Measurements from ENCODE around the gene DHCR7.

Gene DHCR7

DNA sequence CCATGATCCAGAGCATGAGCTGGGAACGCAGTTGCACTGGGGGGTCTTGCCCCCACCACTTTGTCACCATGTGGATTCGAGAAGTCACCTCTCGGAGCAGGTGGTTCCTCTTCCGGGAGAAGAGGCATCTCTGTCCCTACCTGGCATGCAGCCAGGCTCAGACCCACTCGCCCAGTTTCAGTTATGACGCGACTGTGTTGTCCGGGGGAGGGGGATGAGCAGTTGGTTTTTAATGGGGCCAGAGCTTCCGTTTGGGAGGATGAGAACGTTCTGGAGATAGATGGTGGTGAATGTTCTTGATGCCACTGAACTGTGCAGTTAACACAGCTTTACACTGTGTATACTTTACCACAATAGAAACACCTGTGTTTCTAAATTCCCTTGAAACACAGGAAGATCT is 41.5 kb downstream of the DHCR7 start:
- DNase-seq = peak; percentile 54

DNA sequence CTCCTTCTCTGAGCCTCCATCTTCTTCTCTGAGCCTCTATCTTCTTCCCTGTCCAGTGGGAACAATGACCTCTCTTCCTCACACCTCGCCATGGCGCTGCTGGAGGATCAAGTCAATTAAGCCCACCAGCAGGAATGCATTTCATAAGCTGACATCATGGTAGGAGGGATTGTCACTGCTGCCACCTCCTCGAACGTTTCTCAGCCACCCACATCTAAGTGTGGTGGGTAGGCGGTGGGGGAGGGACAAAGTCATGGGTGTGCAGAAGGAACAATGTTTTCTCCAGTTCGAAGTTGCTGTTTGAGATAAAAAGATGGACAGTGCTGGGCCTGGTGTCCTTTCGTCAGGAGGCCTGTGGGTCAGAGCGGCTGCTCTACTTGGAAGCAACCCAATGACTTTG is 44.0 kb downstream of the DHCR7 start:
- DNase-seq = no peak

DNA sequence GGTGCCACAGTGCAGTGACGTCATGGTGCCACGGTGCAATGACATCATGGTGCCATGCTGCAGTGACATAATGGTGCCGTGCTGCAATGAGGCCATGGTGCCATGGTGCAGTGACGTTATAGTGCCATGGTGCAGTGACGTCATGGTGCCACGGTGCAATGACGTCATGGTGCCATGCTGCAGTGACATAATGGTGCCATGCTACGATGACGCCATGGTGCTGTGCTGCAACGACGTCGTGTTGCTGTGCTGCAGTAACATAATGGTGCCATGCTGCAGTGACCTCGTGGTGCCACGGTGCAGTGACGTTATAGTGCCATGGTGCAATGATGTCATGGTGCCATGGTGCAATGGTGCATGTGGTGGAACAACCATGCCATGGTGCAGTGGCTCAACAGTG is 45.3 kb downstream of the DHCR7 start:
- no peak for DNase-seq

DNA sequence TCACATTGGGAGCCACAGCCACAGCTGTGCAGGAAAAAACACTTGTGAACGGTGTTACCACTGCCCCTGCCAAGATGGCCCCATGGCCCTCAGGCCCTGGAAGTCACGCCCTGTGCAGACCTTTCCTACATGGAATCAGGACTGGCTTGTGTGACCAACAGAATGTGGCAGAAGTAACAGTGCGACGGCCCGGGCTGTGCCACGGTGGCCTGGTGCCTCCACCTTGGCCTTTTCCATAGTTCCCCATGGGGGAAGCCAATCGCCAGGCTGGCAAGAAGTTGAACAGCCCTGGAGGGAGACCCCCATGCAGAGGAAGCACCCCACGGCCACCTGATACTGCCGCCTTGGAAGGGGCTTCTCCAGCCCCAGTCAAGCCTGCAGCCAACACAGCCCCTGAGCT is 48.0 kb downstream of the DHCR7 start:
- no peak for DNase-seq

DNA sequence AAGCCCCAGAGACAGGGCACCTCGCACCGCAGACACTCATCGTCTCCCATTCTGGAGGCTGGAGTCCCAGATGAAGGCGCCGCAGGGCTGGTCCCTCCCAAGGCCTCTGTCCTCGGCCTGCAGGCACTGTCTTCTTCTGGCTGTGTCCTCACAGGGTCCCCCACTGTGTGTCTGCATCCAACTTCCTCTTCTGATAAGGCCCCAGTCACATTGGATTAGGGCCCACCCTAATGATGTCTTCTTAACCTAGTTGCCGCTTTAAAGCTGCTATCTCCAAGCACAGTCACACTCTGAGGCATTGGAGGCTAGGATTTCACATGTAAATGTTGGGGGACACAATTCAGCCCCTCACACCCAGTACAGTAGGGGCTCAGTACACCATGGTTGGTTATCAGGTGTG is 48.9 kb downstream of the DHCR7 start:
- no peak for DNase-seq

DNA sequence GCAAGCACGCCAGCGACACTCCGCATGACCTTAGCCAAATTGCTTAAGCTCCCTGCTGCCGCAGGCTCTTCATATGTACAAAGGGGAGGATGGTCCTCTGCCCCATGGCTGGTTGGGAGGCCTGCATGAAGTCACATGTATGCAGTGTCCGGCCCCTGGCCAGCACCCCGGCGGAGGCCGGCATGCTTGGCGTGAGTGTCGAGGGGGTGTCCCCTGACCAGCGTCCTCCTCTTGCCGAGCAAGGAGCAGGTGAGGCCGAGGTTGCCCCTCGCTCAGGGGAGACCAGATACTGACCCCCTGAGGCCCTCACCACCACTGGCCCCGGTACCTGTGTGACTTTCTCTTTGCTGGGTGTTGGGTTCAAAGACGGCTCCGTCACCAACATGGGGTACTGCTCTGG is 50.2 kb downstream of the DHCR7 start:
- DNase-seq = no peak

DNA sequence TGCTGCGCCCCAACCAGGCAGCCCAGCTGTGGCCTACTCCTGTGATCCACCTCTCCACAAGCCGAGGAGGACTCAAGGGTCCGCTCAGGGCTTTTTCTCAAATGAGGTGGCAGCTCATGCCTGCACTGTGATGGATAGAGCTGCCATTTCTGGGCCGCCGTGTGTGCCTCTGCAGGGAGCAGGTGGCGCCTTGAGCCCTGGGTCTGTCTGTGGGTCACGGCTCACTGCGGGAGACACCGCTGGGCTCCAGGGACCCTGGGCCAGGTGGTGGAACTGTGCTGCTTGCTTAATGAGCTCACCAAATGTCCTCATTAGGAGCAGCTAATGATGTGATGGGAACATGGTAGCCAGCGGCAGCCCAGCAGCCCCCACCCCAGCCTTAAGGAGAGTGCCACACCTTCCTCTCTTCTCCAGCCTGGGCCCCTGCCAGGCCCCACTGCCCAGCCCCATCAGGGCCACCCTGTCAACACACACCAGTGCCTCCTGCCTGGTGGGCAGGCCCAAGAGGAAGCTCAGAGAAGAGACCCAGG is 50.8 kb downstream of the DHCR7 start:
- no peak for DNase-seq

DNA sequence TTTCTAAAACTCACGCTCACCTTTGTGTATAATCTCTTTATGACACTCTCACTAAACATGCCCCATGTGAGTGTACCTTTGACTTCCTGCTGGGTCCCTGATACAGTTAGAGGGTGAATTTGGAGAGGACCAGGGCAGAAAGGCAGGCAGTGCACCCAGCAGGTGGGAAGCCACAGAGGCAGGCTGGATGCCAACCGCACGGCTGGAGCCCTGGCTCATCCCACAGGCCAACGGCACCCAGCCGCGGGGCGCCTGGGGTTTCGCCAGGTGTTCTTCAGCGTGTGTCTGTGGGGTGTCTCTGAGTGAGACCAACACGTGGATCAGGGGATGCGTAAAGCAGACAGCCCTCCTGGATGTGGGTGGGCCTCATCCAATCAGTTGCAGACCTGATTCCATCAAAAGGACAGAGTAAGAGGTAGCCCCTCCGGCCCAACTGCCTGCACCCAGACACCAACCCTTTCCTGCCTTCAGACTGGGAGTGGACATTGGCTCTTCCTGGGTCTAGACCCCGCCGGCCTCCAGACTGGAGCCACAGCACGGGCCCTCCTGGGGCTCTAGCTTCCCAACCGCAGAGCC is 51.6 kb downstream of the DHCR7 start:
- DNase-seq = no peak

DNA sequence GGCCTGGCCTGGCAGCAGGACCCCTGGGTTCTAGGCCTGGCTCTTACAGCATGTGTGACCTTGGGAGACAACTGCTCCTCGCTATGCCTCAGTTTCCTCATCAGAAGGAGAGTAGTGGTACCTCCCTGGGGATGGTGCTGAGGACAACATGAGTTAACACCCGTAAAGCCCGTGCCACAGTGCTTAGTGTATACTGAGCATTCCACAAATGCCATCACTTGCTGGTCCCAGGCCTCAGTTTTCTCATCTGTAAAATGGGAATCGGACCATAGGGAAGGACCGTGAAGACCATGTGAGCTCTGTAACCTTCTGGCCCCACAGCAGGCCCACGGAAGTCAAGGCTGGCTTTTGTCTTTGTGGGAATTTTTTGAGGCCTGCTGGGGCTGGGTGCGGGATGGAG is 52.4 kb downstream of the DHCR7 start:
- DNase-seq = no peak

DNA sequence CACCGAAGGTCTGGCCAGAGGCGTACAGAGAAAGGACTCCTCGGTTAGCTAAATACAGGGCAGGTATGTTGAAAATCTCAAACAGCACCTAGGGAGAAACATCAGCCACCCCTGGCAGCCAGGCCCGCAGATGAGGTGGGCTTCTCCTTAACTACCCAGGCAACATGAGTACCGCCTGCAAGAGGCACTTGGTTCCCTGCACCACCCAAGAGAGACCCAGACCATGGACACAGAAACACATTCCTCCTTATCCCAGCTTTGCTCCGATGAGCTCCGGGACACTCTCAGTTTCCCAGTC is 53.0 kb downstream of the DHCR7 start:
- DNase-seq = no peak

DNA sequence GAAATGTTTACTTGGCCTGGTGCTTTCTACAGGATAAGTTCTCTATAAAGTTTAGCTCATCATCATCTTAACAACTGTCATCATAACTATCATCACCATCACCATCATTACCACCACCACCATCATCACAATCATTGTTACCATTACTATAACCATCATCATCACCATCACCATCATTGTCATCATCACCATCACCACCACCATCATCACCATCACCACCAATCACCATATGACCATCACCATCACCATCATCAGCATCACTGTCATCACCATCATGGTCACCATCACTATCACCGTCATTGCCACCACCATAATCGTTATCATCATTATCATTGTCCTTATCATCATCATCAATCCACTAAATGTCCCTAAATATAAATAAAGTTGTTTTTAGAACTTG is 54.9 kb downstream of the DHCR7 start:
- no peak for DNase-seq

DNA sequence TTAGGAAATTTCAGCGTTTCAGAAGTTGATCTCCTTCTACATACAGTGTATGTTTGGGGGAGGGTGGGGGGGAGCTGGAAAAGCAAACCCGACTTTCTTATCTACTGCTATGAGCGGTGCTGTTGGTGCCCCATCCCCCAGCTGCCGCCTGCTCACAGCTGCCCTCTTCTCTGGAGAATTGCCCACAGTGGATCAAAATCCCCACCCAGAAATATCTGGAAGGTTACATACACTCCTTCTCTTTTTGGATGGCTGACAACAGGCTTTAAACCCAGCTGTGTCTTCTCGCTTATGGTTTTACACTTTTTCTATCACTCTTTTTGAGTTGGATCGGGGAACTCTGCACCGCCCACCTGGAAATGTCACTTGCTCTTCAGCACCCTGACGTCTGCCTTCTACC is 56.4 kb downstream of the DHCR7 start:
- no peak for DNase-seq

DNA sequence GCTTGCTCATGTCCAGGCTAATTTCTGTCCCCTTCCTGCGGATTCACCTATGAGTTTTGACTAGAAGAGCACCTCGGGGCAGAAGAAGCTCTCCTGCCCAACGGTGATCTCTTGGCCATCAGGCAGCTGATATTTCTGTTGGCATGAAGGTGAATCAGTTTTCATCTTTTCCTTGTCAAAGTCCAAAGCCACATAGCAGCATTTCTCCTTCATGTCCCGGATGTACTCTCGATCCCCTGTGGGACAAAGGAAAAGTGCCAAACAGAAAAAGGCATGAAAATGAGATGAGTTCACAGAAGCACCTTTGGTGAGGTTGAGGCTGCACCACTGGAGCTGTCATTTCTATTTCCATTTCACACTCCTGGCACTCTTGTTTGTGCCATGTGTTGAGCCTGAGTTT is 56.8 kb downstream of the DHCR7 start:
- no peak for DNase-seq

DNA sequence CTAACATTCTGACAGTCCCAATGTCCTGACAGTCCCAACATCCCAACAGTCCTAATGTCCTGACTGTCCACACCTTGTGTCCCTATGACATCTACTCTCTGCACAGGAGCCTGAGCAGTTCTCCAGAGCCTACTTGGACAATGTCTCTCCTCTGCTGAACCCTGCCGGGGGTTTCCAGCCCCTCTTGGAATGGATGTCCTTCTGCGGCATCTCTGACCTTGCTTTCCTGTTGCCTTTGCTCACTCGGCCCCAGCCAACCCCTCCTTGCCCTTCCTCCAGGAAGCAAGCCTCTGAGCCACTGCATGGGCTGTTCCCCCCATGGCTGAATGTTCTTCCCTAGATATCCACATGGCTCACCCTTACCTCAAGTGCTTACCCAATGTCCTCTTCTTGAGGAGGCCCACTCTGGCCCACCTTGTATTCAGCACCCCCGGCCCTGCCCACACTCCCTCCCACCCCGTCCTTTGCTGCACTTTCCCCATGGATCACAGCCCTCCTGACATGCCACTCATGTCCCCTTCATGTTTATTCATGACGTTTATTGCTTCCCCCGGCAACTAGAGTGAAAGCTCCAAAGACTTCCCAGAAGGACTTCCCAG is 59.5 kb downstream of the DHCR7 start:
- no peak for DNase-seq

DNA sequence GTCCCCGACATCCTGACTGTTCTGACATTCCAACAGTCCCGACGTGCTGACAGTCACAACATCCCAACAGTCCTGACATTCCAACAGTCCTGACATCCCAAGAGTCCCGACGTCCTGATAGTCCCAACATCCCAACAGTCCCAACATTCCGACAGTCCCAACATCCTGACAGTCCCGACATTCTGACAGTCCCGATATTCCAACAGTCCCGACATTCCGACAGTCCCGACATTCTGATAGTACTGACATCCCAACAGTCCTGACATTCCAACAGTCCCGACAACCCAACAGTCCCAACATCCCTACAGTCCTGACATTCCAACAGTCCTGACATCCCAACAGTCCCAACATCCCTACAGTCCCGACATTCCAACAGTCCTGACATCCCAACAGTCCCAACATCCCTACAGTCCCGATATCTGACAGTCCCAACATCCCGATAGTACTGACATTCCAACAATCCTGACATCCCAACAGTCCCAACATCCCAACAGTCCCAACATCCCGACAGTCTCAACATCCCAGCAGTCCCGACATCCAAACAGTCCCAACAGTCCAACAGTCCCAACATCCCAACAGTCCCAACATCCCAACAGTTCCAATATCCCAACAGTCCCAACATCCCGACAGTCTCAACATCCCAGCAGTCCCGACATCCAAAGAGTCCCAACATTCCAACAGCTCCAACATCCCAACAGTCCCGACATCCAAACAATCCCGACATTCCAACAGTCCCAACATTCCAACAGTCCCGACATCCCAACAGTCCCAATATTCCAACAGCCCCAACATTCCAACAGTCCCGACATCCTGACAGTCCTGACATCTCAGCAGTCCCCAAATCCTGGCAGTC is 60.2 kb downstream of the DHCR7 start:
- DNase-seq = no peak

DNA sequence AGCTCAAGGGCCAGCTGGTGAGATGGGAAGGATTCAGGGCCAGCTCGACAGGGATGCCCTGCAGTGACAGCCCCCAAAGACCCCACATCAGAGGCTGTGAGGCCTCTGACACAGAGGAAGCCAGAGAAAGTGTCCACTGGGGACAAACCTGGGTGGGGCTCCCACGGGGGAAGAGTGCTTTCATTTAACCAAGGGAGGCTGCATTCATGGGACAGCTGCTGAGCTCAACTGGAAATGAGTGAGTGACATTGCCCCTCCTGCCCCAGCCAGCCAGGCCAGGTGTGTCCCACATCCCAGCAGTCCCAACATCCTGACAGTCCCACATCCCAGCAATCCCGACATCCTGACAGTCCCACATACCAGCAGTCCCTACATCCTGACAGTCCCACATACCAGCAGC is 61.0 kb downstream of the DHCR7 start:
- DNase-seq = no peak

DNA sequence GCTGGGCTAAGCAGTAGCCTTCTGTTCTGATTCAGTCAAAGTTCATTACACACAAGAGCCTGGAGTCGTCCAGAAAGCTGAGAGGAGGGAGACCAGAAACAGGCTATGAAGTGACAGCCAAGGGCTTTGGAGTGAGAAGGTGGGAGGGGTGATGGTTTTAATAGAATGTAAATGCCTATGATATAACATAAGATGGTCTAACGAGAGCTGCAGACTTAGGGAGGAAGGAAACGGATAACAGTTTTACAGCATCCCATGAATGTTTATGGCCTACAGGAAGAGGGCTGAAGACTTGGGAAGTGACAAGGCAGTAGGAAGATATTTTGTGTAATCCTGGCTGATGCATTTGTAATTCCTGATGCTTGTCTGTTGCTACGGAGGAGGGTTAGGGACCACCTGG is 62.0 kb downstream of the DHCR7 start:
- DNase-seq = no peak

DNA sequence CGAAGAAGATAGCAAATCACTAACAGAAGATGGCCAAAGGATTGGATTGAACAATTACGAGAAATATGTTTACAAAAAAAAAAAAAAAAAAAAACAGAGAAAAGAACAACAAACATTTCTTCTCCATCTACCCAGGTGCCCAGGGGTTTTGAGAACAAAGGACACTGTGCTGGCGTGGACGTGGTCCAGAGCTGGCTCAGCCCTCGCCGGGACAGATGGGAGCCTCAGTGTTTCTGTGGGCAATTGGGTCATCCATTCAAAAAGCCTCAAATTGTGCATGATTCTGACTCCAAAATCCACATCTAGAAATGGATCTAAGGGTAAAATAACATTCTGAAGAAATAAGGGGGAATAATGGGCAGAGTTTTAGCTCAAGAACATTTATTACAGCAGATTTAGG is 63.1 kb downstream of the DHCR7 start:
- no peak for DNase-seq

DNA sequence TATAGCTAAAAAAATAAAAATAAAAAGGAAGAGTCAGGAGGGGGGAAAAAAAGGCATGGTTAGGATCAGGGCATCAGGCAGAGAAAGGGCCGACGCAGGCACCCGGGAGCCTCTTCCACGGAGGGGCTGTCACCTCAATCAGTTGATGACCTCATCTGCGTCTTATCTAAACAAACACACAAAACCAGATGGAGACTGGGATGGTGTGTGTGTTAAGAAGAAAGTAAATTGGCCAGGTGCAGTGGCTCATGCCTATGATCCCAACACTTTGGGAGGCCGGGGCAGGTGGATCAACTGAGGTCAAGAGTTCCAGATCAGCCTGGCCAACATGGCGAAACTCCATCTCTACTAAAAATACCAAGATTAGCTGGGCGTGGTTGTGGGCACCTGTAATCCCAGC is 63.6 kb downstream of the DHCR7 start:
- DNase-seq = no peak
